DND-41 (cell line): Measurements from ENCODE around the gene OR52K2.
"Not testable (repeated sequence)": the region's sequence is repeated elsewhere in the genome, so short reads cannot be mapped to it uniquely, and the experiment has no call there.

ENCODE experiments used
- ATAC-seq: fragments of 200-7000 bp; cut with Tn5 transposase; 3 replicates; pipeline ENCODE4 v1.9.1; 2021; ENCODE audit warnings: low read depth; ENCODE audit not compliant: insufficient read depth
- DNase-seq: peaks from one replicate; pipeline ENCODE4 v3.0.0-alpha.2; 2020
- H2AFZ ChIP-seq: 2 replicates; pipeline ENCODE4 v1.6.0; 2012; ENCODE audit warnings: low read depth, low read length
- H3K27ac ChIP-seq: 2 replicates; pipeline ENCODE4 v1.5.1; 2012; ENCODE audit warnings: low read length, inconsistent platforms
- H3K27me3 ChIP-seq: fragments of 200-600 bp; sonication (generic); 2 replicates; pipeline ENCODE4 v1.6.0; 2012; ENCODE audit warnings: low read length, mild to moderate bottlenecking, inconsistent platforms; ENCODE audit not compliant: insufficient read depth, poor library complexity
- H3K36me3 ChIP-seq: 2 replicates; pipeline ENCODE4 v1.5.1; 2012; ENCODE audit warnings: low read length, inconsistent platforms; ENCODE audit not compliant: insufficient read depth
- H3K4me1 ChIP-seq: 2 replicates; pipeline ENCODE4 v1.5.1; 2012; ENCODE audit warnings: mild to moderate bottlenecking, low read length; ENCODE audit not compliant: insufficient read depth
- H3K4me2 ChIP-seq: 2 replicates; pipeline ENCODE4 v1.6.0; 2012; ENCODE audit warnings: mild to moderate bottlenecking, moderate library complexity, low read length, inconsistent platforms; ENCODE audit not compliant: insufficient read depth
- H3K4me3 ChIP-seq, 2 experiments: fragments of 200-600 bp in 1 of 2; shearing (Covaris generic) in 1 of 2; 2 replicates each; pipeline ENCODE4 v1.5.1; 2012 to 2016; ENCODE audit warnings: inconsistent platforms in 2 of 2, low read length in 2 of 2, mild to moderate bottlenecking in 2 of 2, low read depth in 1 of 2, moderate library complexity in 1 of 2
- H3K79me2 ChIP-seq: 2 replicates; pipeline ENCODE4 v1.6.0; 2012; ENCODE audit warnings: low read length, inconsistent platforms; ENCODE audit not compliant: insufficient read depth
- H3K9ac ChIP-seq: 2 replicates; pipeline ENCODE4 v1.6.0; 2012; ENCODE audit warnings: low read depth, mild to moderate bottlenecking, inconsistent platforms, low read length, moderate library complexity
- H3K9me3 ChIP-seq: 2 replicates; pipeline ENCODE4 v1.5.1; 2012; ENCODE audit warnings: low read length, moderate library complexity, mild to moderate bottlenecking, inconsistent platforms; ENCODE audit not compliant: insufficient read depth, severe bottlenecking
- H4K20me1 ChIP-seq: 2 replicates; pipeline ENCODE4 v1.6.0; 2012; ENCODE audit warnings: low read length; ENCODE audit not compliant: insufficient read depth
- EZH2 ChIP-seq: IDR thresholded peaks from 3 replicates; pipeline ENCODE4 v1.6.1; 2012; ENCODE audit warnings: borderline replicate concordance, low read depth, mild to moderate bottlenecking, moderate library complexity, low read length, inconsistent platforms; ENCODE audit not compliant: severe bottlenecking
- TF ChIP-seq, protein P1 (sequence below): IDR thresholded peaks from 2 replicates; pipeline ENCODE4 v1.5.1; 2012; ENCODE audit warnings: borderline replicate concordance, low read length, moderate library complexity, mild to moderate bottlenecking; ENCODE audit not compliant: poor library complexity, severe bottlenecking; ENCODE audit errors: extremely low read depth

OR52K2 gene

DNA sequence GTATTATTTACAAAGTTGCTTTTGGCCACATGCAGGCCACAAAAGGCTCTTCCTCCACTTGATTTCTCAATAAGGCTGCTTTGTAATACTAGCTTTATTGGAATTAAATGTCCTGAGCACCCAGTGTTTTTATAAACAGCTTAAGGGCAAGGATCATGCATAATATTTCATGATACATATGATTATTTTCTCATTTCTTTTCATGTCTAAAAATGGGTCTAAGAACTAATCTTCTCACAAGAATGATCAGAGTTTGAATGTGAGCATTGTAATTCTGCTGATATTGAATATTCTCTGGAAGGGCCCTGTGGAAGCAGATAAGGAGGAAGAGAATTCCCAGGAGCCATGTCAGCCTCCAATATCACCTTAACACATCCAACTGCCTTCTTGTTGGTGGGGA is at the start of gene OR52K2:
Gene OR52K2 (plus strand): TSS at position 301 of the 400 bp plus-strand sequence. CDS start 45 bp downstream, at position 346.
- Histone ChIP-seq H3K9ac (no peak within 1 kb of the TSS), H3K4me3 (no peak within 1 kb of the TSS), H3K36me3 (no peaks in the 10 kb centered on the region), H3K27ac (no peak within 1 kb of the TSS), H3K4me2 (no peak within 1 kb of the TSS), H4K20me1 (no peaks in the 10 kb centered on the region), H3K79me2 (no peaks in the 10 kb centered on the region), H3K27me3 (peaks cover 14% of the 10 kb centered on the region), H2AFZ (no peak within 1 kb of the TSS), H3K9me3 (no peaks in the 10 kb centered on the region), H3K4me1 (no peaks in the 10 kb centered on the region)
- DNase-seq (no peak), ATAC-seq (no peak)
- TF ChIP-seq EZH2 = no peak
- TF ChIP-seq, protein P1, sequence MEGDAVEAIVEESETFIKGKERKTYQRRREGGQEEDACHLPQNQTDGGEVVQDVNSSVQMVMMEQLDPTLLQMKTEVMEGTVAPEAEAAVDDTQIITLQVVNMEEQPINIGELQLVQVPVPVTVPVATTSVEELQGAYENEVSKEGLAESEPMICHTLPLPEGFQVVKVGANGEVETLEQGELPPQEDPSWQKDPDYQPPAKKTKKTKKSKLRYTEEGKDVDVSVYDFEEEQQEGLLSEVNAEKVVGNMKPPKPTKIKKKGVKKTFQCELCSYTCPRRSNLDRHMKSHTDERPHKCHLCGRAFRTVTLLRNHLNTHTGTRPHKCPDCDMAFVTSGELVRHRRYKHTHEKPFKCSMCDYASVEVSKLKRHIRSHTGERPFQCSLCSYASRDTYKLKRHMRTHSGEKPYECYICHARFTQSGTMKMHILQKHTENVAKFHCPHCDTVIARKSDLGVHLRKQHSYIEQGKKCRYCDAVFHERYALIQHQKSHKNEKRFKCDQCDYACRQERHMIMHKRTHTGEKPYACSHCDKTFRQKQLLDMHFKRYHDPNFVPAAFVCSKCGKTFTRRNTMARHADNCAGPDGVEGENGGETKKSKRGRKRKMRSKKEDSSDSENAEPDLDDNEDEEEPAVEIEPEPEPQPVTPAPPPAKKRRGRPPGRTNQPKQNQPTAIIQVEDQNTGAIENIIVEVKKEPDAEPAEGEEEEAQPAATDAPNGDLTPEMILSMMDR = no peak

GRCh38 chr11:4406206-4406605 is 42.9 kb upstream of the OR52K2 start:
- not testable (repeated sequence) for H3K9me3 ChIP-seq, H3K36me3 ChIP-seq, H3K4me2 ChIP-seq, DNase-seq, H3K27ac ChIP-seq, H3K27me3 ChIP-seq, H3K9ac ChIP-seq, H3K79me2 ChIP-seq, ATAC-seq, H4K20me1 ChIP-seq, H2AFZ ChIP-seq, H3K4me3 ChIP-seq, H3K4me1 ChIP-seq

- Histone ChIP-seq H3K4me3 (no peak overlapping the region), H2AFZ (no peak overlapping the region), H3K4me1 (no peaks in the 10 kb centered on the region), H4K20me1 (no peaks in the 10 kb centered on the region), H3K9me3 (no peaks in the 10 kb centered on the region), H3K9ac (no peak overlapping the region), H3K27ac (no peak overlapping the region), H3K27me3 (peaks cover 28% of the 10 kb centered on the region), H3K4me2 (no peak overlapping the region), H3K36me3 (no peaks in the 10 kb centered on the region), H3K79me2 (no peaks in the 10 kb centered on the region)
- no peak for DNase-seq
- TF ChIP-seq, protein P1 = no peak
- no peak for TF ChIP-seq EZH2
- no peak for ATAC-seq
Observed at GRCh38 chr11:4416306-4416705, 32.8 kb upstream of the OR52K2 start.

DNA sequence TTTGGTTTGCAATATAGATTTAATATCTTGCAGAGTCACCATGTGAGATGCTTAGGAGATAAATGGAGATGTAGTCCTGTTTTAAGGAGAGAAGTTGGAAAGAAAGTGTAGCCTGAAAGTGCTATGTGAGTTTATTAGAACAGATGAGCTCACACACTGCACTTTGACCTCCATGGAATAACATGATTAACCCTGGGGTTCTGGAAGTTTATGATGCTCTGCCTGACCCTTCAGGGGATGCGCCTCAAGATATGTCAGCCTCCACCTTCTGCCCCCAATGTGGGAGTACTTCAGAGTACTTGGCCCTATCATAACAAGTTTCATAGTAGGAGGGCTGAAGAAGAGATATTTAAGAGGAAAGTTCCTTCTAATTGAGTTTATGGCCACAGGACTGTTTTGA is 32.3 kb upstream of the OR52K2 start:
- Histone ChIP-seq H3K4me3 (no peak overlapping the region), H3K9me3 (no peaks in the 10 kb centered on the region), H3K79me2 (no peaks in the 10 kb centered on the region), H3K4me1 (no peaks in the 10 kb centered on the region), H3K9ac (no peak overlapping the region), H3K27ac (no peak overlapping the region), H4K20me1 (no peaks in the 10 kb centered on the region), H2AFZ (no peak overlapping the region), H3K27me3 (peaks cover 27% of the 10 kb centered on the region), H3K4me2 (no peak overlapping the region), H3K36me3 (no peaks in the 10 kb centered on the region)
- ATAC-seq (no peak), DNase-seq (no peak)
- TF ChIP-seq, protein P1 = no peak
- TF ChIP-seq EZH2 = no peak
